ENCODE results near the gene ATP6V1B1. TPM values are rescaled to one million over a fixed set of nuclear protein-coding genes. Genes with fewer than 3 reads are reported as not detected.

The ATP6V1B1 gene
- total and polyA plus RNA-seq, 10 of the 15 experiments (the other 5 are each of a cell fraction or from before 2014, with no cell fraction given): not detected

DNA sequence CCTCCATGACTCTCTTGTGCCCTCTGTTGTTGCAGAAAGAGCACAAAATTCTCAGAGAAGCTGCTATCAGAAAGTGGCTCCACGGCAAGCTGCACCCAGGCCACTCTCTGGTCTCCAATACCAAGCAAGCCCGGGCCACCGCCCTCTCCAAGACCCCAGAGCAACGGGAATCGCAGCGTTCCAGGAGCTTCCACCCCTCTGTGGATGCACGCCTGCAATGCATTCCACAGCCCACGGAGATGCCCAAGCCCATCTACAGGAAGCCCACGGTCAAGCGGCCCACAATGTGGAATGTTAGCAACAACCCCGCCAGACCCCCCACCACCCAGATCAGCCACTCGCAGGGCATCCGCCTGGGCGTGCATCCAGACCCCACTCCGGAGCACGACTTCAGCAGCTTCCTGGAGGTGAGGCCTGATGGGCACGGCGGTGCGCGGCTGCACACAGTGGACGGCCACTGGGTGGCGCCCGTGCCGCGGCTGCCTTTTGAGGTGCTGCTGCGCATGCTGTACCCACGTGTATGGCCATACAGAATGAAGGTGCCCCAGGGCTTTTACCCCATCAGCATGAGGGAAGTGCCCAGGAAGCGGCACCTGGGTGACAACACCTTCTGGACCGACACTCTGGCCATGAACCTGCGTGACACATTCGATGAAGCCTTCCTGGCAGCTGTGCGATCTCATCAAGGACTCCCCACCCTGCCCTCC lies 49.0 kb downstream of the ATP6V1B1 start (continued):
- TF ChIP-seq SMARCA5 (IDR thresholded peaks at IDR 0.05) (0 out of 2 replicates have a peak, but pooled peaks have one; percentile 46), MYB (IDR thresholded peaks at IDR 0.05; ENCODE audit: borderline replicate concordance, low read depth, low read length) (no peak), EZH2 (IDR thresholded peaks at IDR 0.05; ENCODE audit: borderline replicate concordance, control insufficient read depth, low read depth, low read length) (no peak), DPF2 (IDR thresholded peaks at IDR 0.05) (no peak), IKZF2 (IDR thresholded peaks at IDR 0.05) (no peak), TBL1XR1 (IDR thresholded peaks at IDR 0.05; ENCODE audit: low read depth, low read length) (no peak), HDAC6 (IDR thresholded peaks at IDR 0.05; ENCODE audit: unreplicated experiment) (no peak), IKZF1 (conservative IDR thresholded peaks at IDR 0.05) (0 out of 2 replicates have a peak, but pooled peaks have one; percentile 16), MYC (IDR thresholded peaks at IDR 0.05; ENCODE audit: insufficient read depth, insufficient read length, insufficient replicate concordance, low read length, severe bottlenecking) (no peak), ZNF207 (IDR thresholded peaks at IDR 0.05; ENCODE audit: borderline replicate concordance) (no peak), KAT2A (conservative IDR thresholded peaks at IDR 0.05; ENCODE audit: control insufficient read depth, low read depth, low read length) (no peak), ETV6 (conservative IDR thresholded peaks at IDR 0.05 in 1 of 2, IDR thresholded peaks at IDR 0.05 in 1 of 2; ENCODE audit: borderline replicate concordance in 1 of 2, low read depth in 1 of 2) (no peak), ZZZ3 (IDR thresholded peaks at IDR 0.05; ENCODE audit: control insufficient read depth, insufficient read length, low read depth) (no peak), FOXK2 (IDR thresholded peaks at IDR 0.05) (no peak)
- TF ChIP-seq, protein P1, sequence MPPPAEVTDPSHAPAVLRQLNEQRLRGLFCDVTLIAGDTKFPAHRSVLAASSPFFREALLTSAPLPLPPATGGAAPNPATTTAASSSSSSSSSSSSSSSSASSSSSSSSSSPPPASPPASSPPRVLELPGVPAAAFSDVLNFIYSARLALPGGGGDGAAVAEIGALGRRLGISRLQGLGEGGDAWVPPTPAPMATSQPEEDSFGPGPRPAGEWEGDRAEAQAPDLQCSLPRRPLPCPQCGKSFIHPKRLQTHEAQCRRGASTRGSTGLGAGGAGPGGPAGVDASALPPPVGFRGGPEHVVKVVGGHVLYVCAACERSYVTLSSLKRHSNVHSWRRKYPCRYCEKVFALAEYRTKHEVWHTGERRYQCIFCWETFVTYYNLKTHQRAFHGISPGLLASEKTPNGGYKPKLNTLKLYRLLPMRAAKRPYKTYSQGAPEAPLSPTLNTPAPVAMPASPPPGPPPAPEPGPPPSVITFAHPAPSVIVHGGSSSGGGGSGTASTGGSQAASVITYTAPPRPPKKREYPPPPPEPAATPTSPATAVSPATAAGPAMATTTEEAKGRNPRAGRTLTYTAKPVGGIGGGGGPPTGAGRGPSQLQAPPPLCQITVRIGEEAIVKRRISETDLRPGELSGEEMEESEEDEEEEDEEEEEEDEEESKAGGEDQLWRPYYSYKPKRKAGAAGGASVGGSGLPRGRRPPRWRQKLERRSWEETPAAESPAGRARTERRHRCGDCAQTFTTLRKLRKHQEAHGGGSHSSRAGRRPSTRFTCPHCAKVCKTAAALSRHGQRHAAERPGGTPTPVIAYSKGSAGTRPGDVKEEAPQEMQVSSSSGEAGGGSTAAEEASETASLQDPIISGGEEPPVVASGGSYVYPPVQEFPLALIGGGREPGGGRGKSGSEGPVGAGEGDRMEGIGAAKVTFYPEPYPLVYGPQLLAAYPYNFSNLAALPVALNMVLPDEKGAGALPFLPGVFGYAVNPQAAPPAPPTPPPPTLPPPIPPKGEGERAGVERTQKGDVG (CRISPR knock-in tag; IDR thresholded peaks at IDR 0.05): no peak
- TF ChIP-seq, protein P2, sequence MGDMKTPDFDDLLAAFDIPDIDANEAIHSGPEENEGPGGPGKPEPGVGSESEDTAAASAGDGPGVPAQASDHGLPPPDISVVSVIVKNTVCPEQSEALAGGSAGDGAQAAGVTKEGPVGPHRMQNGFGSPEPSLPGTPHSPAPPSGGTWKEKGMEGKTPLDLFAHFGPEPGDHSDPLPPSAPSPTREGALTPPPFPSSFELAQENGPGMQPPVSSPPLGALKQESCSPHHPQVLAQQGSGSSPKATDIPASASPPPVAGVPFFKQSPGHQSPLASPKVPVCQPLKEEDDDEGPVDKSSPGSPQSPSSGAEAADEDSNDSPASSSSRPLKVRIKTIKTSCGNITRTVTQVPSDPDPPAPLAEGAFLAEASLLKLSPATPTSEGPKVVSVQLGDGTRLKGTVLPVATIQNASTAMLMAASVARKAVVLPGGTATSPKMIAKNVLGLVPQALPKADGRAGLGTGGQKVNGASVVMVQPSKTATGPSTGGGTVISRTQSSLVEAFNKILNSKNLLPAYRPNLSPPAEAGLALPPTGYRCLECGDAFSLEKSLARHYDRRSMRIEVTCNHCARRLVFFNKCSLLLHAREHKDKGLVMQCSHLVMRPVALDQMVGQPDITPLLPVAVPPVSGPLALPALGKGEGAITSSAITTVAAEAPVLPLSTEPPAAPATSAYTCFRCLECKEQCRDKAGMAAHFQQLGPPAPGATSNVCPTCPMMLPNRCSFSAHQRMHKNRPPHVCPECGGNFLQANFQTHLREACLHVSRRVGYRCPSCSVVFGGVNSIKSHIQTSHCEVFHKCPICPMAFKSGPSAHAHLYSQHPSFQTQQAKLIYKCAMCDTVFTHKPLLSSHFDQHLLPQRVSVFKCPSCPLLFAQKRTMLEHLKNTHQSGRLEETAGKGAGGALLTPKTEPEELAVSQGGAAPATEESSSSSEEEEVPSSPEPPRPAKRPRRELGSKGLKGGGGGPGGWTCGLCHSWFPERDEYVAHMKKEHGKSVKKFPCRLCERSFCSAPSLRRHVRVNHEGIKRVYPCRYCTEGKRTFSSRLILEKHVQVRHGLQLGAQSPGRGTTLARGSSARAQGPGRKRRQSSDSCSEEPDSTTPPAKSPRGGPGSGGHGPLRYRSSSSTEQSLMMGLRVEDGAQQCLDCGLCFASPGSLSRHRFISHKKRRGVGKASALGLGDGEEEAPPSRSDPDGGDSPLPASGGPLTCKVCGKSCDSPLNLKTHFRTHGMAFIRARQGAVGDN (IDR thresholded peaks at IDR 0.05): no peak
- TF ChIP-seq, protein P3, sequence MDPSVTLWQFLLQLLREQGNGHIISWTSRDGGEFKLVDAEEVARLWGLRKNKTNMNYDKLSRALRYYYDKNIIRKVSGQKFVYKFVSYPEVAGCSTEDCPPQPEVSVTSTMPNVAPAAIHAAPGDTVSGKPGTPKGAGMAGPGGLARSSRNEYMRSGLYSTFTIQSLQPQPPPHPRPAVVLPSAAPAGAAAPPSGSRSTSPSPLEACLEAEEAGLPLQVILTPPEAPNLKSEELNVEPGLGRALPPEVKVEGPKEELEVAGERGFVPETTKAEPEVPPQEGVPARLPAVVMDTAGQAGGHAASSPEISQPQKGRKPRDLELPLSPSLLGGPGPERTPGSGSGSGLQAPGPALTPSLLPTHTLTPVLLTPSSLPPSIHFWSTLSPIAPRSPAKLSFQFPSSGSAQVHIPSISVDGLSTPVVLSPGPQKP (IDR thresholded peaks at IDR 0.05; ENCODE audit: low read depth, low read length): no peak
- TF ChIP-seq, protein P4, sequence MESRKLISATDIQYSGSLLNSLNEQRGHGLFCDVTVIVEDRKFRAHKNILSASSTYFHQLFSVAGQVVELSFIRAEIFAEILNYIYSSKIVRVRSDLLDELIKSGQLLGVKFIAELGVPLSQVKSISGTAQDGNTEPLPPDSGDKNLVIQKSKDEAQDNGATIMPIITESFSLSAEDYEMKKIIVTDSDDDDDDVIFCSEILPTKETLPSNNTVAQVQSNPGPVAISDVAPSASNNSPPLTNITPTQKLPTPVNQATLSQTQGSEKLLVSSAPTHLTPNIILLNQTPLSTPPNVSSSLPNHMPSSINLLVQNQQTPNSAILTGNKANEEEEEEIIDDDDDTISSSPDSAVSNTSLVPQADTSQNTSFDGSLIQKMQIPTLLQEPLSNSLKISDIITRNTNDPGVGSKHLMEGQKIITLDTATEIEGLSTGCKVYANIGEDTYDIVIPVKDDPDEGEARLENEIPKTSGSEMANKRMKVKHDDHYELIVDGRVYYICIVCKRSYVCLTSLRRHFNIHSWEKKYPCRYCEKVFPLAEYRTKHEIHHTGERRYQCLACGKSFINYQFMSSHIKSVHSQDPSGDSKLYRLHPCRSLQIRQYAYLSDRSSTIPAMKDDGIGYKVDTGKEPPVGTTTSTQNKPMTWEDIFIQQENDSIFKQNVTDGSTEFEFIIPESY (IDR thresholded peaks at IDR 0.05): peak; percentile 92
- TF ChIP-seq, protein P5, sequence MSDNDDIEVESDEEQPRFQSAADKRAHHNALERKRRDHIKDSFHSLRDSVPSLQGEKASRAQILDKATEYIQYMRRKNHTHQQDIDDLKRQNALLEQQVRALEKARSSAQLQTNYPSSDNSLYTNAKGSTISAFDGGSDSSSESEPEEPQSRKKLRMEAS (IDR thresholded peaks at IDR 0.05; ENCODE audit: low read depth, low read length): 0 out of 2 replicates have a peak, but pooled peaks have one; percentile 47

Measured in GM12878 (cell line).